ENCODE measurements around the gene KLHL28.
A peak's percentile ranks its signal among the peaks of the same experiment; 100 is the strongest.

KLHL28 gene

DNA sequence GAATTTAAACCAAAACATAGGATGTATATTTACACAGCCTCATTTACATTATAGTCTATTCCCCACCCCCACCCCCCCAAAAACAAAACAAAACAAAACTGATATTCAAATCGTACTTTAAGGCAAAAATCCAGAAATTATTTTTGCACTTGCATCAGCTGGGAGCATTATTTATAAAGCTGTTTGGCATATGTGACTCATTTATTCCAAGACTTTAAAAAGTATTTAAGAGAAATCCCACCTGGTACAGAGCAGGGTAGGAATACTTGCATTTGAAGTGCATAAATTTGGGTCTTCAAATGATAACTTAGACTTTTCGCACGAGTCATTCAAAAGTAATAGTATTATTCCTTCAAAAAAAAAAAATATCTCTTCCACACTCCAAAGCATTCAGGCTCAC is 1.1 kb downstream of the KLHL28 start:
- Histone ChIP-seq H3K4me3 (ENCODE audit: insufficient read depth, low read depth, low read length) (peak overlapping the region; percentile 94), H3K27me3 (ENCODE audit: control insufficient read depth, insufficient read depth, low read length, poor library complexity, severe bottlenecking) (no peaks in the 10 kb centered on the region), H3K36me3 (ENCODE audit: control insufficient read depth, insufficient read depth, low read length) (no peaks in the 10 kb centered on the region), H3K9me3 (ENCODE audit: control insufficient read depth, low read length) (no peaks in the 10 kb centered on the region), H3K4me1 (ENCODE audit: control insufficient read depth, insufficient read depth, low read length) (peaks cover 8% of the 10 kb centered on the region), H3K27ac (ENCODE audit: insufficient read depth, low read depth, low read length, poor library complexity, severe bottlenecking) (no peak overlapping the region)
- WGBS, 2 experiments, result 0% methylated on average over 2 of the region's 3 CpGs

DNA sequence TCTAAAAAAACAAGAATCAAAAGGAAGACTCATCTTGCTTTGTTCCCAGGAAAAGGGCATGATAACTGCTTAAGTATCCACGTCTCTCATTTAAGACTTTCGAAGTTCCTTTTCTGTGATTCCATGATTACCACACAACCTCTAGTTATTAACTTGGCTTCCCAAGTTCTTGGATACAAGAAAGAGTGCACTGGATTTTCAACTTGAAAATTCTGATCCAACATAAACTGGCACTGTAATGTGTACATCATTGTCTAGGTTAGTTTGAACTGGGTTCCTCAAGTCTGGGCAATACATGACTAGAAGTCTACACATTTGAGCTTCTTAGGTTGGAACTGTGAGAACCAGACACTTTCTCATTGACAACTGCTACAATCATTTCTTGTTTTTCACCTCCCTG is 1.6 kb downstream of the KLHL28 start:
- H3K27ac ChIP-seq (ENCODE audit: insufficient read depth, low read depth, low read length, poor library complexity, severe bottlenecking), result no peak overlapping the region

DNA sequence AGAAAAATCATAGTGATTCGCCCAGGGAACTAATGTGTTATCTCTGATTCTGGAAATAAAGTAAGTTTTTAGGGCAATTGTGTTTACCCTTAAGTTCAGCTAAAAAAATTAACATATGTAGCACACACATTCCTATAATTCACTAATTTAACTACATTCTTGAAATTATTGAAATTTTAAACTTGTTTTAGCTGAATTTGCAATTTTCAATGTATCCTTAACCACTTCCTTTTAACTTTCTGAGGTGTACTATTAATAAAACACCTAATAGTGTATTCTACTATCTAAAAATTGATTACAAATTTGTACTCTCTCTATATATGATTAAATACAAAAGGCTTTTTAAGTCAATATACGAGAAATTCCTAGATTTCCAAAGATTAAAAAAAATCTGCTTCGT is 2.2 kb downstream of the KLHL28 start:
- Histone ChIP-seq H3K27me3 (ENCODE audit: control insufficient read depth, insufficient read depth, low read length, poor library complexity, severe bottlenecking) (no peaks in the 10 kb centered on the region), H3K4me3 (ENCODE audit: insufficient read depth, low read depth, low read length) (no peak overlapping the region), H3K9me3 (ENCODE audit: control insufficient read depth, low read length) (no peaks in the 10 kb centered on the region), H3K27ac (ENCODE audit: insufficient read depth, low read depth, low read length, poor library complexity, severe bottlenecking) (no peak overlapping the region), H3K4me1 (ENCODE audit: control insufficient read depth, insufficient read depth, low read length) (peaks cover 8% of the 10 kb centered on the region), H3K36me3 (ENCODE audit: control insufficient read depth, insufficient read depth, low read length) (no peaks in the 10 kb centered on the region)
- WGBS, 2 experiments, result 97 to 100% methylated on average over 2 to 3 of the region's 3 CpGs

More for the DNA sequence above, 1.6 kb downstream of the KLHL28 start:
- Histone ChIP-seq H3K4me1 (ENCODE audit: control insufficient read depth, insufficient read depth, low read length) (peaks cover 8% of the 10 kb centered on the region), H3K27me3 (ENCODE audit: control insufficient read depth, insufficient read depth, low read length, poor library complexity, severe bottlenecking) (no peaks in the 10 kb centered on the region), H3K9me3 (ENCODE audit: control insufficient read depth, low read length) (no peaks in the 10 kb centered on the region), H3K36me3 (ENCODE audit: control insufficient read depth, insufficient read depth, low read length) (no peaks in the 10 kb centered on the region), H3K4me3 (ENCODE audit: insufficient read depth, low read depth, low read length) (peak overlapping the region; percentile 94)
- WGBS, 2 experiments, result 63 to 74% methylated on average over 2 of the region's 2 CpGs

DNA sequence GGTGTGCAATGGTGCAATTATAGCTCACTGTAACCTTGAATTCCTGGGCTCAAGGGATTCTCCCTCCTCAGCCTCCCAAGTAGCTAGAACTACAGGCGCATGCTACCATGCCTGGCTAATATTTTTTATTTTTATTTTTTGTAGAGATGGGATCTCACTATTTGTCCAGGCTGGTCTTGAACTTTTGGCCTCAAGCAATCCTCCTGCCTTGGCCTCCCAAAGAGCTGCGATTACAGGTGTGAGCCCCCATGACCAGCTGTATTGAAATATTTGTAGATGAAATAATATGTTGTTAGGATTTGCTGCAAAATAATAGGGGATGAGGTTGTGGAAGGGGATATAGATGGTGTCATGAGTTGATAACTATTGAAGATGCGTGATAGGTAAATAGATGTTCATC is 4.9 kb downstream of the KLHL28 start:
- WGBS, 2 experiments, result 92 to 97% methylated on average over 2 to 3 of the region's 3 CpGs
- H3K27me3 ChIP-seq (ENCODE audit: control insufficient read depth, insufficient read depth, low read length, poor library complexity, severe bottlenecking), result no peaks in the 10 kb centered on the region
- H3K36me3 ChIP-seq (ENCODE audit: control insufficient read depth, insufficient read depth, low read length), result no peaks in the 10 kb centered on the region
- no peaks in the 10 kb centered on the region for H3K4me1 ChIP-seq (ENCODE audit: control insufficient read depth, insufficient read depth, low read length)
- no peak overlapping the region for H3K4me3 ChIP-seq (ENCODE audit: insufficient read depth, low read depth, low read length)
- no peaks in the 10 kb centered on the region for H3K9me3 ChIP-seq (ENCODE audit: control insufficient read depth, low read length)
- H3K27ac ChIP-seq (ENCODE audit: insufficient read depth, low read depth, low read length, poor library complexity, severe bottlenecking), result no peak overlapping the region

DNA sequence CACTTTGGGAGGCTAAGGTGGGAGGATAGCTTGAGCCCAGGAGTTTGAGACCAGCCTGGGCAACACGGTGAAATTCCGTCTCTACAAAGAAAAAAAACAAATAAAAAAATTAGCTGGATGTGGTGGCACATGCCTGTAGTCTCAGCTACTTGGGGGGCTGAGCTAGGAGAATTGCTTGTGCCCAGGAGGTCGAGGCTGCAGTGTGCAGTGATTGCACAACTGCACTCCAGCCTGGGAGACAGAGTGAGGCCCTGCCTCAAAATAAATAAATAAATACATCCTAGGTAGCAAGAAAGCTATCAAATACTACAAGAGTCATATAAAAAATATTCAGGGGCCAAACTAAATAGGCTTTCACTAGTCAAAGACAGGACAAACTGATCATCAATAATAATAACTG is 6.2 kb downstream of the KLHL28 start:
- Histone ChIP-seq H3K36me3 (ENCODE audit: control insufficient read depth, insufficient read depth, low read length) (no peaks in the 10 kb centered on the region), H3K9me3 (ENCODE audit: control insufficient read depth, low read length) (no peaks in the 10 kb centered on the region), H3K4me1 (ENCODE audit: control insufficient read depth, insufficient read depth, low read length) (no peaks in the 10 kb centered on the region), H3K27me3 (ENCODE audit: control insufficient read depth, insufficient read depth, low read length, poor library complexity, severe bottlenecking) (no peaks in the 10 kb centered on the region), H3K4me3 (ENCODE audit: insufficient read depth, low read depth, low read length) (no peak overlapping the region), H3K27ac (ENCODE audit: insufficient read depth, low read depth, low read length, poor library complexity, severe bottlenecking) (no peak overlapping the region)
- 88 to 98% methylated on average over 2 to 3 of the region's 3 CpGs for WGBS, 2 experiments

DNA sequence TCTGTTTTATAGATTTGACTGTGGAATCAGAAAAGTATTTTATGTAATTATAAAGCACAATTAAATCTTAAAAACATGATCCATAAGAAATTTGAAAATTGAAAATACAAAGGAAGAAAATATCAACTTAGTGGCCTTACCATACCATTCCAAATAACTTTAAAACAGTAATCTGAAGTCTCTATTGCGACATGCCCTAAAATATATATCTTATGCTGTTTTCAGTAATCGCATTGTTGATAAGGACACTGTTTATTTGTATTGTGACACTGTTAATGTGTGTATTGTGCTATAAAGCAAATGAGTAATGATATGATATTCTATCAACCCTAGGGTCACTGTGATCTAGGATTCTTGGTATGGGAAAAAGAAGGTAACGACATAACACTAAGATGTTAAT is 7.0 kb downstream of the KLHL28 start:
- no peaks in the 10 kb centered on the region for H3K4me1 ChIP-seq (ENCODE audit: control insufficient read depth, insufficient read depth, low read length)
- no peak overlapping the region for H3K27ac ChIP-seq (ENCODE audit: insufficient read depth, low read depth, low read length, poor library complexity, severe bottlenecking)
- H3K9me3 ChIP-seq (ENCODE audit: control insufficient read depth, low read length), result no peaks in the 10 kb centered on the region
- H3K36me3 ChIP-seq (ENCODE audit: control insufficient read depth, insufficient read depth, low read length), result no peaks in the 10 kb centered on the region
- H3K27me3 ChIP-seq (ENCODE audit: control insufficient read depth, insufficient read depth, low read length, poor library complexity, severe bottlenecking), result no peaks in the 10 kb centered on the region
- no peak overlapping the region for H3K4me3 ChIP-seq (ENCODE audit: insufficient read depth, low read depth, low read length)
- WGBS, 2 experiments, result 96 to 100% methylated on average over 2 of the region's 3 CpGs

DNA sequence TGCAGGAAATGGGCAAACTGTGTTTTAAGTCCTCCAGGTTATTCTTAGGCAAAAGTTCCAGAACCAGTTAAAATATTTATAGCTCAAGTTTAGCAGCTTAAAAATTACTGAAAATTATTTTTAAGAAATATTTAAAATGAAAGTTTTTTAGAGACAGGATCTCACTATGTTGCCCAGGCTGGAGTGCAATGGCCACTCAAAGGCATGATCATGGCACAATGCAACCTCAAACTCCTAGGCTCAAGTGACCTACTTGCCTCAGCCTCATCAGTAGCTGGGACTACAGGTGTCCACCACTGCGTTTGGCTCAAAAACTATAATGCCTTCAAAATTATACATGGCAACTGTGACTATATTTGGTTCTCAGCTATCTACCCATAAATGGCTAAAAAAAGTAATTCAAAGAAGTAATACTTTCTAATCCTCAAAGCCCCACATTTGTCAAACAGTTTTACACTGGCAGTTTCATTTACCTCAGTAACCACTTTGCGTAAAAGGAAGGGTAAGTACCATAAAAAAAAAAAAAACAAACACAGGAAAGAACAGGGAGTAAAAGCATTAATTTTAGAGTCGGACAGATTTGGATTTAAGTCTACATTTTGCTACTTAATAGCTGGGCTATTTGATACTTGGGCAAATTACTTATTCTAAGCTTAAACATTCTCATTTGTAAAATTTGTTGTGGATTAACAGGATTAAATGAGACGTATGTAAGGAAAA is 9.2 kb downstream of the KLHL28 start:
- Histone ChIP-seq H3K4me1 (ENCODE audit: control insufficient read depth, insufficient read depth, low read length) (no peaks in the 10 kb centered on the region), H3K4me3 (ENCODE audit: insufficient read depth, low read depth, low read length) (no peak overlapping the region), H3K9me3 (ENCODE audit: control insufficient read depth, low read length) (no peaks in the 10 kb centered on the region), H3K27ac (ENCODE audit: insufficient read depth, low read depth, low read length, poor library complexity, severe bottlenecking) (no peak overlapping the region), H3K36me3 (ENCODE audit: control insufficient read depth, insufficient read depth, low read length) (no peaks in the 10 kb centered on the region), H3K27me3 (ENCODE audit: control insufficient read depth, insufficient read depth, low read length, poor library complexity, severe bottlenecking) (no peaks in the 10 kb centered on the region)
- 91 to 92% methylated on average over 2 to 4 of the region's 4 CpGs for WGBS, 2 experiments

DNA sequence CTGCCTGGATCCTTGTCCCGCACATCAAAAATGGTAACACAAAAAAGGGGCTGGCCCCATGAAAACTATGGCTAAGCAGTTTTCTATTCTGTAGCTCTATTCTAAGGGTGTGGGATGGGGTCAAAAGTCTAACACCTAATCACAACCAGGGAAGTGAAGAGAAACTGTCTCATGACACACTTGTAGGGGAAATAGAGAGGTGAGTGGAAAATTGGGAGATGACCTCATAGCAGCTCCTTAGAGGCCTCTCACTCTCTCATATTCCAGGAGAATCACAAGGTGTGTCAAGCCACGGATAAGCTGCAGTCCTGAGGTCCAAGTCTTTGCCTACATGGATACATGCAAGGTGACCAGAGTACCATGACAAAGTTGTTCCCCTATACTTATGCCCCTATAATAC is 10.7 kb downstream of the KLHL28 start:
- H3K4me1 ChIP-seq (ENCODE audit: control insufficient read depth, insufficient read depth, low read length), result no peaks in the 10 kb centered on the region
- 88 to 94% methylated on average over 2 of the region's 2 CpGs for WGBS, 2 experiments
- H3K4me3 ChIP-seq (ENCODE audit: insufficient read depth, low read depth, low read length), result no peak overlapping the region

DNA sequence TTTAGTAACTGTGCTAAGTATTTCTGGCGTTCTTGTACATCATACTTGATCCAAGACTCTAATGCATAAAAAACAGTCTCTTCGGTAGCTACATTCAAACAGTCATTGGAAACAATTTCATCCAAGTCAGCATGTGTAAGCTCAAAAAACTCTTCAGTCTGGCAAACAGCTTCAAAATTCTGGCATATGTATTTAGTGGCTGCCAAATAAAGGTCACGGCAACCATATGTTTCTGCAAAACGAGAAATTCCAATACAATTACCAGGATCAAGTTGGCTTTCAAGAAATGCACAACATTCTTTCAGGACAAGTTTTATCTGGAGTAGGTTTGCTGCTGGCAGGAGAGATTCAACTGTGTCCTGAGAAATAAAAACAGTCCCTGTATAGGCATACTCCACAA is 16.5 kb downstream of the KLHL28 start:
- Histone ChIP-seq H3K36me3 (ENCODE audit: control insufficient read depth, insufficient read depth, low read length) (peaks cover 17% of the 10 kb centered on the region), H3K27ac (ENCODE audit: insufficient read depth, low read depth, low read length, poor library complexity, severe bottlenecking) (no peak overlapping the region), H3K4me3 (ENCODE audit: insufficient read depth, low read depth, low read length) (no peak overlapping the region), H3K27me3 (ENCODE audit: control insufficient read depth, insufficient read depth, low read length, poor library complexity, severe bottlenecking) (no peaks in the 10 kb centered on the region), H3K4me1 (ENCODE audit: control insufficient read depth, insufficient read depth, low read length) (no peaks in the 10 kb centered on the region), H3K9me3 (ENCODE audit: control insufficient read depth, low read length) (no peaks in the 10 kb centered on the region)
- WGBS, 2 experiments, result 92 to 95% methylated on average over 4 of the region's 4 CpGs

More for the DNA sequence above, 10.7 kb downstream of the KLHL28 start:
- Histone ChIP-seq H3K27me3 (ENCODE audit: control insufficient read depth, insufficient read depth, low read length, poor library complexity, severe bottlenecking) (no peaks in the 10 kb centered on the region), H3K27ac (ENCODE audit: insufficient read depth, low read depth, low read length, poor library complexity, severe bottlenecking) (no peak overlapping the region), H3K9me3 (ENCODE audit: control insufficient read depth, low read length) (no peaks in the 10 kb centered on the region), H3K36me3 (ENCODE audit: control insufficient read depth, insufficient read depth, low read length) (no peaks in the 10 kb centered on the region)

DNA sequence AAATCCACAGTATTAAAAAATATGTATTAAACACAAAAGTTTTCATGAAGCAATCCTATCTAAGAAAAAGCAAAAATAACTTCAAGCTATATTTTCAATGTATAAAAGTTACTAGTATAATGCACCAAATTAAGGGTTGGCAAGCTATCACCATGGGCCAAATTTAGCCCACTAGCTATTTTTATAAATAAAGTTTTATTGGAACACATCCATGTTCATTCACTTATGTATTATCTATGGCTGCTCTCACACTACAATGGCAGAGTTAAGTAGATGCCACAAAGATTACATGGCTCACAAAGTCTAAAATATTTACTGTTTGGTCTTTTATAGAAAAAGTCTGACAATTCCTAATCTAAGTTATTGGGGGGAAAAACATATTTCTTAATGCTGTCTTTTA is 17.6 kb downstream of the KLHL28 start:
- H3K27me3 ChIP-seq (ENCODE audit: control insufficient read depth, insufficient read depth, low read length, poor library complexity, severe bottlenecking), result no peaks in the 10 kb centered on the region

DNA sequence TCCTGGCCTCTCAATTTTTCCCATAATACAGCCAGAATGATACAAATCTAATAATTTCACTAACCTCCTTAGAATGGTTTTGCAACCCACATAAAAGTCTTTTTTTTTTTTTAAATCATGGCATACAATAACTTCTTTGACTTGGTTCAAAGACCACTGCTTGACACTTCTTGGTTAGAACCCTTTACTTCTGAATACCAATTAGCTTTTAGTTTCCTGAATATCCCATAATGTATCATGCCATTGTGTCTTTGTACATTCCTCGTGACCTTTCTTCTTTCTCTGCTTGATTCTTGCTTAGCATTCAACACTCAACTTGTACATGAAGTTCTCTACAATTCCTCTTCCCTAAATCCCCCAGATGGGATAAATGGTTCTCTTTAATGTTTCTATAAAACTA is 19.3 kb downstream of the KLHL28 start:
- Histone ChIP-seq H3K27me3 (ENCODE audit: control insufficient read depth, insufficient read depth, low read length, poor library complexity, severe bottlenecking) (no peaks in the 10 kb centered on the region), H3K4me1 (ENCODE audit: control insufficient read depth, insufficient read depth, low read length) (no peaks in the 10 kb centered on the region), H3K4me3 (ENCODE audit: insufficient read depth, low read depth, low read length) (no peak overlapping the region), H3K9me3 (ENCODE audit: control insufficient read depth, low read length) (no peaks in the 10 kb centered on the region), H3K27ac (ENCODE audit: insufficient read depth, low read depth, low read length, poor library complexity, severe bottlenecking) (no peak overlapping the region), H3K36me3 (ENCODE audit: control insufficient read depth, insufficient read depth, low read length) (peaks cover 20% of the 10 kb centered on the region)
- 92 to 94% methylated on average over 1 of the region's 1 CpG for WGBS, 2 experiments

More for the DNA sequence above, 17.6 kb downstream of the KLHL28 start:
- H3K27ac ChIP-seq (ENCODE audit: insufficient read depth, low read depth, low read length, poor library complexity, severe bottlenecking), result no peak overlapping the region
- no peaks in the 10 kb centered on the region for H3K4me1 ChIP-seq (ENCODE audit: control insufficient read depth, insufficient read depth, low read length)
- H3K36me3 ChIP-seq (ENCODE audit: control insufficient read depth, insufficient read depth, low read length), result peaks cover 20% of the 10 kb centered on the region
- H3K4me3 ChIP-seq (ENCODE audit: insufficient read depth, low read depth, low read length), result no peak overlapping the region
- no peaks in the 10 kb centered on the region for H3K9me3 ChIP-seq (ENCODE audit: control insufficient read depth, low read length)

Measured in ectodermal cell (in vitro differentiated cells).